SU-DHL-6 (cell line): ENCODE measurements around the gene SATB2.

Source experiments
- CTCF ChIP-seq: fragments of 200-600 bp; sonication (generic); IDR thresholded peaks from one replicate; pipeline ENCODE4 v1.5.1; 2017; ENCODE audit warnings: antibody characterized with exemption, mild to moderate bottlenecking, low read length, moderate library complexity; ENCODE audit not compliant: insufficient read depth, poor library complexity, severe bottlenecking
- EZH2phosphoT487 ChIP-seq: fragments of 200-600 bp; sonication (generic), shearing (Covaris generic); conservative IDR thresholded peaks from 2 replicates; pipeline ENCODE4 v1.6.1; 2018; ENCODE audit warnings: mild to moderate bottlenecking, antibody characterized with exemption, low read length, moderate library complexity, mixed read lengths

GRCh38 chr2:199344012-199344411 is 113.7 kb downstream of the SATB2 start:
- no peak for TF ChIP-seq CTCF
- no peak for TF ChIP-seq EZH2phosphoT487
